H1 (cell line): ENCODE measurements around the gene STIL. TPM values are rescaled to one million over a fixed set of nuclear protein-coding genes. Genes with fewer than 3 reads are reported as not detected.

Experiments used
- CTCF ChIA-PET: fragments of 300-600 bp; sonication (Branson Sonifier 250); formaldehyde crosslinking; loops from one replicate; lab custom pipeline; 2021; ENCODE audit not compliant: partially characterized antibody; lab: Charles Lee
- POLR2A ChIA-PET: fragments of 300-600 bp; sonication (Branson Sonifier 250); formaldehyde crosslinking; loops from one replicate; lab custom pipeline; 2021; ENCODE audit warnings: inconsistent platforms; ENCODE audit not compliant: partially characterized antibody; lab: Charles Lee
- DNase-seq, 2 experiments: peaks; one replicate each; pipeline versions ENCODE4 v3.0.0 to v3.0.0-alpha.2; 2010 to 2022; ENCODE audit warnings: low spot score in 2 of 2, low read depth in 1 of 2, mixed read lengths in 1 of 2
- FAIRE-seq: peaks from 2 replicates; lab custom pipeline; 2011; peaks lifted over from hg19 to GRCh38; lab: Jason Lieb, UNC
- H2AFZ ChIP-seq: 2 replicates; pipeline ENCODE4 v1.8.1; 2012; ENCODE audit warnings: low read length, inconsistent platforms
- H2AK5ac ChIP-seq: 2 replicates; pipeline ENCODE4 v1.6.1; 2013; ENCODE audit warnings: low read depth, low read length
- H2BK120ac ChIP-seq: replicated peaks from 2 replicates; pipeline ENCODE3; 2013; ENCODE audit warnings: low read depth, low read length, inconsistent platforms
- H2BK12ac ChIP-seq: 2 replicates; pipeline ENCODE4 v1.6.1; 2013; ENCODE audit warnings: low read depth, low read length
- H2BK15ac ChIP-seq: 2 replicates; pipeline ENCODE4 v1.6.1; 2013; ENCODE audit warnings: low read length
- H2BK20ac ChIP-seq: 2 replicates; pipeline ENCODE4 v1.6.1; 2013; ENCODE audit warnings: low read length
- H2BK5ac ChIP-seq: 2 replicates; pipeline ENCODE4 v1.6.1; 2013; ENCODE audit warnings: low read depth, low read length
- H3K14ac ChIP-seq: 2 replicates; pipeline ENCODE4 v1.6.1; 2013; ENCODE audit warnings: inconsistent platforms; ENCODE audit not compliant: insufficient read length
- H3K18ac ChIP-seq: 2 replicates; pipeline ENCODE4 v1.6.1; 2013; ENCODE audit warnings: low read length; ENCODE audit errors: extremely low read depth
- H3K23ac ChIP-seq: 2 replicates; pipeline ENCODE4 v1.6.1; 2013; ENCODE audit warnings: inconsistent platforms; ENCODE audit not compliant: insufficient read length
- H3K23me2 ChIP-seq: 2 replicates; pipeline ENCODE4 v1.6.1; 2013; ENCODE audit warnings: low read depth, low read length
- H3K27ac ChIP-seq: 2 replicates; pipeline ENCODE4 v1.6.1; 2011; ENCODE audit warnings: low read depth, low read length, inconsistent platforms
- H3K27me3 ChIP-seq, 4 experiments: replicated peaks in 1 of 4; 1 replicate in 1 of 4; 2 replicates in 3 of 4; pipeline versions ENCODE4 v1.6.1 to v1.8.1; 2011 to 2013; ENCODE audit warnings: low read length in 3 of 4, mild to moderate bottlenecking in 3 of 4, inconsistent platforms in 2 of 4, mixed read lengths in 2 of 4, moderate library complexity in 1 of 4; ENCODE audit not compliant: control insufficient read depth in 3 of 4, insufficient read depth in 3 of 4; ENCODE audit errors: extremely low read depth in 1 of 4
- H3K36me3 ChIP-seq, 4 experiments: 2 replicates each; pipeline versions ENCODE4 v1.6.1 to v1.8.1; 2011 to 2013; ENCODE audit warnings: mild to moderate bottlenecking in 4 of 4, low read length in 3 of 4, moderate library complexity in 2 of 4, control low read depth in 1 of 4, inconsistent platforms in 1 of 4; ENCODE audit not compliant: insufficient read depth in 4 of 4, control insufficient read depth in 2 of 4
- H3K4ac ChIP-seq: replicated peaks from 2 replicates; pipeline ENCODE3; 2013; ENCODE audit warnings: low read length, low read depth, mixed read lengths, inconsistent platforms; ENCODE audit not compliant: insufficient read length
- H3K4me1 ChIP-seq, 4 experiments: replicated peaks in 1 of 4; 1 replicate in 1 of 4; 2 replicates in 3 of 4; pipeline versions ENCODE4 v1.6.1 to v1.8.1; 2011 to 2013; ENCODE audit warnings: low read length in 3 of 4, inconsistent platforms in 2 of 4, mixed read lengths in 1 of 4; ENCODE audit not compliant: insufficient read depth in 4 of 4, control insufficient read depth in 3 of 4
- H3K4me2 ChIP-seq, 2 experiments: 2 replicates each; pipeline versions ENCODE4 v1.6.1 to v1.8.1; 2011 to 2013; ENCODE audit warnings: low read depth in 2 of 2, low read length in 2 of 2, control low read depth in 1 of 2, inconsistent platforms in 1 of 2, mild to moderate bottlenecking in 1 of 2; ENCODE audit not compliant: insufficient read depth in 1 of 2
- H3K4me3 ChIP-seq, 4 experiments: fragments of 200-600, 300-600 bp in 1 of 4; sonication (generic), shearing (Covaris generic), sonication (Bioruptor Twin) in 1 of 4; 2 replicates each; pipeline versions ENCODE4 v1.5.1 to v1.8.1; 2011 to 2016; ENCODE audit warnings: low read length in 4 of 4, low read depth in 3 of 4, control low read depth in 2 of 4, inconsistent platforms in 2 of 4, mild to moderate bottlenecking in 2 of 4, mixed read lengths in 1 of 4, moderate library complexity in 1 of 4; ENCODE audit not compliant: insufficient read depth in 2 of 4; ENCODE audit errors: extremely low read depth in 1 of 4
- H3K56ac ChIP-seq: replicated peaks from 2 replicates; pipeline ENCODE3; 2013; ENCODE audit warnings: low read depth, mild to moderate bottlenecking, mixed read lengths, low read length, inconsistent platforms; ENCODE audit not compliant: insufficient read length
- H3K79me1 ChIP-seq: 2 replicates; pipeline ENCODE4 v1.6.1; 2013; ENCODE audit warnings: low read depth, low read length, control low read depth
- H3K79me2 ChIP-seq, 2 experiments: 2 replicates each; pipeline versions ENCODE4 v1.6.1 to v1.8.1; 2012 to 2013; ENCODE audit warnings: low read length in 2 of 2, mild to moderate bottlenecking in 2 of 2, inconsistent platforms in 1 of 2; ENCODE audit not compliant: insufficient read depth in 2 of 2, control insufficient read depth in 1 of 2
- H3K9ac ChIP-seq, 4 experiments: replicated peaks in 1 of 4; 1 replicate in 1 of 4; 2 replicates in 3 of 4; pipeline versions ENCODE4 v1.6.1 to v1.8.1; 2011 to 2013; ENCODE audit warnings: low read depth in 3 of 4, low read length in 3 of 4, control low read depth in 2 of 4, mild to moderate bottlenecking in 2 of 4, moderate library complexity in 2 of 4, inconsistent platforms in 1 of 4; ENCODE audit errors: extremely low read depth in 1 of 4
- H3K9me3 ChIP-seq, 2 experiments: 2 replicates each; pipeline versions ENCODE4 v1.6.1 to v1.8.1; 2012 to 2013; ENCODE audit warnings: mild to moderate bottlenecking in 2 of 2, moderate library complexity in 2 of 2, control low read depth in 1 of 2, inconsistent platforms in 1 of 2, low read depth in 1 of 2, low read length in 1 of 2, mixed read lengths in 1 of 2; ENCODE audit not compliant: insufficient read depth in 2 of 2
- H4K20me1 ChIP-seq, 2 experiments: replicated peaks in 1 of 2; 2 replicates each; pipeline versions ENCODE3 to v1.8.1; 2011 to 2013; ENCODE audit warnings: inconsistent platforms in 2 of 2, low read length in 2 of 2, mild to moderate bottlenecking in 1 of 2; ENCODE audit not compliant: insufficient read depth in 2 of 2, control insufficient read depth in 1 of 2
- H4K5ac ChIP-seq: 2 replicates; pipeline ENCODE4 v1.6.1; 2013; ENCODE audit warnings: low read length, low read depth, mixed read lengths, inconsistent platforms; ENCODE audit not compliant: insufficient read length
- H4K8ac ChIP-seq: 2 replicates; pipeline ENCODE4 v1.8.0; 2013; ENCODE audit warnings: mild to moderate bottlenecking, moderate library complexity, low read length, inconsistent platforms; ENCODE audit not compliant: insufficient read depth; ENCODE audit errors: extremely low read depth
- H4K91ac ChIP-seq: replicated peaks from 2 replicates; pipeline ENCODE3; 2013; ENCODE audit warnings: low read length, mixed read lengths, inconsistent platforms; ENCODE audit not compliant: insufficient read length
- JUN ChIP-seq: IDR thresholded peaks from 2 replicates; pipeline ENCODE4 v1.6.1; 2011; ENCODE audit warnings: low read depth, mild to moderate bottlenecking, improper control_type of control experiment, low read length
- NRF1 ChIP-seq: IDR thresholded peaks from 2 replicates; pipeline ENCODE4 v1.6.1; 2011; ENCODE audit warnings: mild to moderate bottlenecking, low read depth, low read length, improper control_type of control experiment
- RAD21 ChIP-seq, 2 experiments: IDR thresholded peaks in 1 of 2; conservative IDR thresholded peaks in 1 of 2; 2 replicates each; pipeline ENCODE4 v1.6.1; 2011; ENCODE audit warnings: low read depth in 2 of 2, low read length in 2 of 2, improper control_type of control experiment in 1 of 2, inconsistent platforms in 1 of 2, mild to moderate bottlenecking in 1 of 2, moderate library complexity in 1 of 2
- SAP30 ChIP-seq: fragments of 300-600 bp; sonication (generic); IDR thresholded peaks from 2 replicates; pipeline ENCODE4 v1.7.1; 2012; ENCODE audit warnings: low read length, moderate library complexity, mild to moderate bottlenecking, inconsistent platforms; ENCODE audit not compliant: insufficient read depth, insufficient replicate concordance
- SP1 ChIP-seq: IDR thresholded peaks from 2 replicates; pipeline ENCODE4 v1.6.1; 2011; ENCODE audit warnings: low read depth, low read length
- WGBS, 2 experiments: shearing (Covaris generic) in 1 of 2; methylation state at CpG; one replicate each; pipeline versions ENCODE4 v1.1.6 to v1.1.7; 2013 to 2015; ENCODE audit warnings: low lambda C conversion rate in 2 of 2, mixed read lengths in 2 of 2, inconsistent platforms in 1 of 2, low coverage in 1 of 2, missing lambda C conversion rate in 1 of 2; ENCODE audit not compliant: insufficient replicate concordance in 2 of 2, insufficient coverage in 1 of 2, insufficient read length in 1 of 2; ENCODE audit errors: extremely low coverage in 1 of 2, missing lambda C conversion rate in 1 of 2; 5-methylcytosine and 5-hydroxymethylcytosine counted together
- polyA plus RNA-seq, 7 experiments: library from polyadenylated mRNA; depleted of rRNA in 3 of 7; stranded (reverse) in 5 of 7; unstranded in 2 of 7; fragments of >200 nt in 5 of 7; fragments of 200-250 nt in 2 of 7; gene quantifications; 1 replicate in 5 of 7; 2 replicates in 1 of 7; 4 replicates in 1 of 7; pipeline versions ENCODE4 v1.2.1 to v1.2.3, GENCODE V29; 2011 to 2013; ENCODE audit warnings: missing spikeins in 2 of 7, mixed read lengths in 2 of 7
- total RNA-seq: library from RNA; stranded (reverse); fragmentation: NEBNext Ultra II Directional; extraction: Animal tissue kit (Norgen Biotek cat#: 25700); gene quantifications from 2 replicates; pipeline ENCODE4 v1.2.1, GENCODE V29; 2021

The STIL gene
- total and polyA plus RNA-seq, 2 of the 8 experiments (the other 6 are each of a cell fraction or from before 2014, with no cell fraction given) = 13.6 to 25.1 TPM

DNA sequence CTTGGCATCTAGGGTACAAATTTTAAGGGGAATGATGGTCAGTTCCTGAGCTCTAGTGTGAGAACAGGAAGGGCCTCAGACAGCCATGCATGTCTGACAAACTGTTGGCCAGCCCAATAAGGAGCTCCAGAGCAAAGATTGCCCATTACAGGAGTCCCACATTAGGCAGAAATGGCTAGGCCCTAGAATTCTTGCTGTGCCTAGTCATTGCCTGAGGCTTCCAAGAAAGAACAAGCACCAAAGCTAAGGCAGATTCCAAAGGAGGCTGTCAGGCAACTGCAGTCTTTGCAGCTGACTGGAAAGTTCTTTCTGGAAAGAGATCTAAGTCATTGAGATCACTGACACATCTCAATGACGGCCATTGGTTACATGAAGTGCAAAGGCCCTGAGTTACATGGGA, 3.9 kb upstream of the STIL start:
- CTCF ChIA-PET = interaction anchor here (0.6 to 2.5 kb wide), 14 partner anchors 8 to 139 kb away, joined by 3 to 12 read pairs (median 4); partner anchors contain the start of gene CMPK1
- no peak for FAIRE-seq

More for the DNA sequence above, 3.9 kb upstream of the STIL start:
- H3K9me3 ChIP-seq = no peaks in the 10 kb centered on the region
- H3K27ac ChIP-seq = no peak overlapping the region
- H2BK20ac ChIP-seq = no peak overlapping the region
- no peak overlapping the region for H2BK12ac ChIP-seq
- H3K4me1 ChIP-seq = no peaks in the 10 kb centered on the region; a peak in 1 of 7 replicates
- no peak overlapping the region for H3K14ac ChIP-seq
- H3K9ac ChIP-seq = no peak overlapping the region
- no peak overlapping the region for H3K4me3 ChIP-seq
- H4K5ac ChIP-seq = no peak overlapping the region
- DNase-seq = no peak
- H3K56ac ChIP-seq = no peak overlapping the region
- H3K23me2 ChIP-seq = 0 out of 2 replicates have a peak, but pooled peaks cover 2% of the 10 kb centered on the region
- 67% methylated on average over 1 of the region's 1 CpG; no CpG with 5 or more reads in 1 of the 2 experiments for WGBS, 2 experiments
- H3K27me3 ChIP-seq = no peaks in the 10 kb centered on the region
- H4K20me1 ChIP-seq = no peaks in the 10 kb centered on the region
- H3K36me3 ChIP-seq = no peaks in the 10 kb centered on the region
- no peak overlapping the region for H3K4me2 ChIP-seq
- no peak for TF ChIP-seq NRF1
- TF ChIP-seq SAP30 = no peak
- TF ChIP-seq RAD21 (IDR thresholded peaks at IDR 0.05 in 1 of 2, conservative IDR thresholded peaks at IDR 0.05 in 1 of 2; ENCODE audit: low read depth in 2 of 2, low read length in 2 of 2) = no peak
- no peak for TF ChIP-seq JUN
- TF ChIP-seq SP1 = no peak
- H3K79me2 ChIP-seq = peaks cover 0 to 7% of the 10 kb centered on the region in 2 experiments; a peak in 2 of 4 replicates
- H2BK5ac ChIP-seq = no peak overlapping the region
- H3K23ac ChIP-seq = no peak overlapping the region
- H3K79me1 ChIP-seq = no peaks in the 10 kb centered on the region
- H2BK15ac ChIP-seq = no peak overlapping the region
- H4K8ac ChIP-seq = no peak overlapping the region
- no peak overlapping the region for H2AFZ ChIP-seq
- no peak overlapping the region for H4K91ac ChIP-seq
- no peak overlapping the region for H3K18ac ChIP-seq
- POLR2A ChIA-PET = interaction anchor here (1.2 to 1.5 kb wide), 2 partner anchors 15 to 16 kb away, joined by 3 read pairs; partner anchors contain the start of gene CMPK1
- H2AK5ac ChIP-seq = no peak overlapping the region
- H3K4ac ChIP-seq = no peak overlapping the region
- no peak overlapping the region for H2BK120ac ChIP-seq
